ENCODE measurements around the gene GGA3.
"Not testable (repeated sequence)": the region's sequence is repeated elsewhere in the genome, so short reads cannot be mapped to it uniquely, and the experiment has no call there.

GRCh38 chr17:75280189-75280588 lies 18.8 kb upstream of the GGA3 start:
- TF ChIP-seq CTCF (IDR thresholded peaks at IDR 0.05; ENCODE audit: borderline replicate concordance, extremely low read depth, low read length, poor library complexity, severe bottlenecking); EZH2 (IDR thresholded peaks at IDR 0.05; ENCODE audit: borderline replicate concordance, low read depth, low read length, severe bottlenecking): not testable (repeated sequence)
